ENCODE measurements around the gene RPS6KL1.

GRCh38 chr14:74920281-74920680 is 2.8 kb downstream of the RPS6KL1 start:
- TF ChIP-seq POLR2A (IDR thresholded peaks at IDR 0.05; ENCODE audit: low read length) = no peak
- no peak for TF ChIP-seq GATA1 (IDR thresholded peaks at IDR 0.05; ENCODE audit: low read depth, low read length)

All from erythroblast (primary cell).